ENCODE measurements around the gene LIN7C. TPM values are rescaled to one million over a fixed set of nuclear protein-coding genes. Genes with fewer than 3 reads are reported as not detected.

The LIN7C gene
- total and polyA plus RNA-seq, 9 of the 15 experiments (the other 6 are each of a cell fraction or from before 2014, with no cell fraction given), result 10.8 to 52.7 (median 21.5) TPM

GRCh38 chr11:27485930-27486773 lies 20.4 kb downstream of the LIN7C start (continued):
- TF ChIP-seq CHAMP1 (IDR thresholded peaks at IDR 0.05) (no peak), NELFE (IDR thresholded peaks at IDR 0.05; ENCODE audit: insufficient read depth, insufficient read length) (no peak), ZBED1 (IDR thresholded peaks at IDR 0.05) (no peak), ELF2 (CRISPR knock-in tag; IDR thresholded peaks at IDR 0.05) (0 out of 2 replicates have a peak, but pooled peaks have one; percentile 28), SMC3 (conservative IDR thresholded peaks at IDR 0.05; ENCODE audit: insufficient read depth, low read depth, low read length) (peak; percentile 96), REST (IDR thresholded peaks at IDR 0.05; ENCODE audit: borderline replicate concordance) (peak; percentile 90), REST (CRISPR knock-in tag; IDR thresholded peaks at IDR 0.05; ENCODE audit: low read depth) (no peak), CTCF (IDR thresholded peaks at IDR 0.05 in 2 of 3, conservative IDR thresholded peaks at IDR 0.05 in 1 of 3; ENCODE audit: insufficient read depth in 2 of 3, low read depth in 1 of 3, low read length in 3 of 3) (peak; percentile 58 to 98 (median 67); a peak in 4 of 6 replicates), KLF16 (IDR thresholded peaks at IDR 0.05) (peak; percentile 26; the same call in 1 of the 2 replicates), ZNF134 (CRISPR knock-in tag; conservative IDR thresholded peaks at IDR 0.05) (no peak), ZNF77 (CRISPR knock-in tag; IDR thresholded peaks at IDR 0.05) (no peak), ZNF395 (CRISPR knock-in tag; IDR thresholded peaks at IDR 0.05) (no peak), FOXK2 (conservative IDR thresholded peaks at IDR 0.05 in 1 of 2, IDR thresholded peaks at IDR 0.05 in 1 of 2; ENCODE audit: low read depth in 2 of 2) (0 out of 4 replicates have a peak, but pooled peaks of 1 of the 2 experiments have one; percentile 34), CBFA2T3 (IDR thresholded peaks at IDR 0.05) (no peak)
